Hindlimb muscle (tissue), 1 donor: ENCODE data around the gene SSR1. TPM values are rescaled to one million over a fixed set of nuclear protein-coding genes. Genes with fewer than 3 reads are reported as not detected.

Experiments used
- DNase-seq: peaks from one replicate; pipeline ENCODE4 v3.0.0-alpha.2; 2013
- polyA plus RNA-seq: library from polyadenylated mRNA; unstranded; fragments of 120-200 nt; gene quantifications from one replicate; pipeline ENCODE4 v1.2.1, GENCODE V29; 2013; ENCODE audit not compliant: insufficient read length

Gene SSR1
- polyA plus RNA-seq, 1 donor = 69.7 TPM

GRCh38 chr6:7255918-7256317 lies 57.1 kb downstream of the SSR1 start:
- DNase-seq = no peak

GRCh38 chr6:7254980-7255835 lies 57.8 kb downstream of the SSR1 start:
- no peak for DNase-seq

DNA sequence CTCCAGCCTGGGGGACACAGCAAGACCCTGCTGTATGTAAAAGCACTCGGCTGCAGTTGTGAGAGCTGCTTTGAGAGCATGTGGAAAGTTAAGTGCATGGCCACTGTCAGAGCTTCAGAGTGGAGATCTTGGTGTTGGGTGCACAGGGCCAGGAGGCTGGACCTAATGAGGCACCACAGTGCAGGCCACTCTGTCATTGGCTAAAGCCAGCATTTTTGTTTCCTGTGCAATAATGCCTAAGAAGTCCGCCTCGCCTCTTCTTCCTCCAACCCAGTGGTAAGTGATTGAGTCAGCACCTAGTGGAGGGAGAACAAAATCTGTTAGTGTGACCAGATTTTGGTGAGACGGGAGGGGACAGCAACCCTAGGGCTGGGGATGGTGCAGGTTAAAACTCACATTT lies 60.6 kb downstream of the SSR1 start:
- DNase-seq = no peak

DNA sequence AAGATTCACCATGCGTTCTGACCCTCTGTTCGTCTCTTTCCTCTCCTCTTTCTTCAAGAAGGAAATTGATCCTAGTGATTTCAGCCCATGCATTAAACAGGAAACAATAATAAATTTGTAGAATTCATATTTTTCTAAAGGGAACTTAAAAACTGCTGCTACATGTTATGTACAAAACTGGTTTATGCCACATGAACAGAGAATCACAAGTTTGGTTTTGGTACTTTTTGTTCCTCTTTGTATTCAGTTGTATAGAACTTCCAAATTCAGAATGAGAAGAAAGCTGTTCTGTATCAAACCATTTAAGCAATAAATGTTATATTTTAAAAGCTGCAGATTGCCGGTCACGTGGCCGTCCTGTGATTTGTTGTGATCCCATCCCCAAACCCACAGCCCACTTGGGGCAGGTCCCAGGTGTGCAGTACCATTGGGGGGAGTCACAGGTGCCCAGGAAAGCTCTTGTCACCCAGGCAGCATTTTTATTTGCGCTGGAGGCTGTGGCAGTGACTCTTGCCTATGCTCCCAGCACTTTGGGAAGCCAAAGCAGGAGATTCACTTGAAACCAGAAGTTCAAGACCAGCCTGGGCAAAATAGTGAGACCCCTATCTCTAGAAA lies 61.2 kb downstream of the SSR1 start:
- no peak for DNase-seq

GRCh38 chr6:7250812-7251211 lies 62.2 kb downstream of the SSR1 start:
- DNase-seq = no peak

GRCh38 chr6:7249946-7250643 lies 62.9 kb downstream of the SSR1 start:
- no peak for DNase-seq

- no peak for DNase-seq
Observed at GRCh38 chr6:7249391-7249790, 63.6 kb downstream of the SSR1 start.

- no peak for DNase-seq
Observed at GRCh38 chr6:7247828-7248227, 65.2 kb downstream of the SSR1 start.

GRCh38 chr6:7247179-7247456 lies 65.9 kb downstream of the SSR1 start:
- DNase-seq = no peak

DNA sequence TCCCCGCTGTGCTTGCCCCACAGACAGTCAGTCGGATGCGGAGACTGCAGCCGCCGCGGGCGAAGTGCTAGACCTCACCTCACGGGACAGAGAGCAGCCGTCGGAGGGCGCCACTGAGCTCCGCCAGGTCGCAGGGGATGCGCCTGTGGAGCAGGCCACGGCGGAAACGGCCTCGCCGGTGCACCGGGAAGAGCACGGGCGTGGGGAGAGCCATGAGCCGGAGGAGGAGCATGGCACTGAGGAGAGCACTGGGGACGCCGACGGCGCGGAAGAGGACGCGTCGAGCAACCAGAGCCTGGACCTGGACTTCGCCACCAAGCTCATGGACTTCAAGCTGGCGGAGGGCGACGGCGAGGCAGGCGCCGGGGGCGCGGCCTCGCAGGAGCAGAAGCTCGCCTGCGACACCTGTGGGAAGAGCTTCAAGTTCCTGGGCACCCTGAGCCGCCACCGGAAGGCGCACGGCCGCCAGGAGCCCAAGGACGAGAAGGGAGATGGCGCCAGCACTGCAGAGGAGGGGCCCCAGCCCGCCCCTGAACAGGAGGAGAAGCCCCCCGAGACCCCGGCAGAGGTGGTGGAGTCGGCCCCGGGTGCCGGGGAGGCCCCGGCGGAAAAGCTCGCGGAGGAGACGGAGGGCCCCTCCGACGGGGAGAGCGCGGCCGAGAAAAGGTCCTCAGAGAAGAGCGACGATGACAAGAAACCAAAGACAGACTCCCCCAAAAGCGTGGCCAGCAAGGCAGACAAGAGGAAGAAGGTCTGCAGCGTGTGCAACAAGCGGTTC lies 66.4 kb downstream of the SSR1 start:
- no peak for DNase-seq

DNA sequence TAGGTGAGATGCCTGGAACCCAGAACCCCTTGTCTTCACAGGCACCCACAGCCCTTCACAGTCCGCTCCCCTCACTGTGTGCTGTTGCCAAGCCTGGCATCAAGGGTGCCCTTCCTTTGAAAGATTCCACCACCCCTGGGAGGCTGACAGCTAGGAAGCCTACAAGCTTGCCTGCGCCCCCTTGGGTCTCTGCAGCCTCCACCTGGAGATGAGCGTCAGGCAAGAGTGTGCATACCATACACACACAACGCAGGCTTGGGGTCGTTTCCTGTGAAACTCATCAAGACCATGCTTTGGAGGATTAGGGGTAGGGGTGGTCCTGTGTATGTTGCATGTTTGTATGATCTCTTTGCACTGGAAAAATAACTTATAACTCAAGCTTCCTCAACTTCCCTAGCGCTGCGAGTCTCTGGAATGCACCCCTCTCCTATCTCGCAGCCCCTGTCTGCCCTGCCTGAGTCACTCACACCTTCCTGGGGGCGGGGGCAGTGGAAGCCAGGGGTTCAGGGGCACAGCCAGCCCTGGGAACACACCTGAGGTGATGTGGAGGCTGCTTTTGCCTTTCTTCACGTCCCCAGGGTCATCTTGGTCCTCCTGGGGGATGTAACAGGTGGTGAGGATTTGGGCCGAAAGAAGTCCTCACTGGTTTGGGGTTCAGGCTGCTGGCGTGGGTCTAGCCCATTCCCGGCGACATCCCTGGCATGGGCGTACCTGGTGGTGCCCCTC lies 67.2 kb downstream of the SSR1 start:
- DNase-seq = no peak

GRCh38 chr6:7243179-7243981 lies 69.6 kb downstream of the SSR1 start:
- peak; percentile 60 for DNase-seq

DNA sequence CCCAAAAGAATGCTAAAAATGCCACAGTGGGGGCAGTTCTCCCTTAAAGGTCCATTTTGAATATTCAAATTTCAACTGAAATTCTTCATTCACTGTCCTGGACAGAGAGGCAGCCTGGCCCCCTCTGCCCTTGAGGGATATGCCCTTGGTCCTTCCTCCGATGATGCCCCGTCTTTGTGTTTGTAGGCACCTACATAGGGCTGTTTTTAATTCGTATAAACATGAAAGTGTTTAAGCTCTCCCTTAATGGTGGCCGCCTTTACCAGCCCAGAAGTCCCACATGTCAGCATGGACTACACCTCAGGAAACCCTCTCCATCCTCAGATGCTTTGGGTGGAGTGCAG lies 70.2 kb downstream of the SSR1 start:
- no peak for DNase-seq

- no peak for DNase-seq
Observed at GRCh38 chr6:7241709-7242645, 71.0 kb downstream of the SSR1 start.

- DNase-seq = no peak
Observed at GRCh38 chr6:7241160-7241559, 71.8 kb downstream of the SSR1 start.

GRCh38 chr6:7240351-7240750 lies 72.6 kb downstream of the SSR1 start:
- no peak for DNase-seq

DNA sequence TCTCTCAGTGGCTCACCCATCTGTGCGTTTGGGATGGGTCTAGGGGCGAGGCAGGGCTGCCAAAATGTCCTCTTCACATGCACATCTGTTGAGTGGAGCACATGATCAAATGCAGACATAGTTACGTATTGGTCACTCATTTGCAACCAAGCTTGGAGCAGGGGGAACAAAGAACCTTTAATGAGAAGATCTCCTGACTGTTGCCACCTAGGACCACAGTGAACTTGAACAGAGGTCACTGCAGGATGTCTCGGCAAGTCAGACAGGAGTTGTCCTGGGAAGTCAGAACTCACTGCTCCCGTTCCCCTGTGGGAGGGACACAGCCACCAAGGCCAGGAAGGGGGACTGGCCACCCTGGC lies 73.4 kb downstream of the SSR1 start:
- no peak for DNase-seq

DNA sequence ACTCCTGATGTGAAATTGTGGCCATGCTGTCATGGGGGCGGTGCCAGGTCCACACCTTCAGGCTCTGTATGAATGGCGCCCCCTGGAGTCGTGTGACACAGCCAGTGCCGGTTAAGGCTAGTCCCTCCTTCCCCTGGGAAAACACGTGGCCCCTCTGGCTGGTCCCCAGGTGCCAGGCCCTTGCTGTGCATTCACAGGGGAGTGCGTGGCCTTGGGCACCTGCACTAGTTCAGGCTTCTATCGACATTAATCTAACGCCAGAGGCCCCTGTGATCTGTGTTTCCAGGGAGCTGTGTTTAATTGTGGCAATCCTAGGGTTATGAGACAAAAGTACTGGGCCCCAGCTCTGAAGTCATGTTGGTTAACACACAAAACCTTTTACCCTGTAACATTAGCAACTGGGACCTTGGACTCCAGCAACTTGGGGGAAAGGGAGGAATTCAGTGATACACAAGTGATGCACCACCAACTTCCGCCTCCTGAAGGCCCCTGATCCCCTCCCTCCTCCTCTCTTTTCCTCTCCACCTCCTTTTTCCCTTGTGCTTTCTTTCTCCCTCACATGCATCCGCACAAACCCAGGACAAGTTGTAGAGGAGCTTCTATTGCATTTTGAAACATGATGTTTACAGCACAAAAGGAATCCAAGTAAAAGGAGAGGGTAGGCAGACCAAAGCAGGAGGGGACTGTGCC lies 74.0 kb downstream of the SSR1 start:
- DNase-seq = no peak

- DNase-seq = no peak
Observed at GRCh38 chr6:7238526-7238899, 74.5 kb downstream of the SSR1 start.

- no peak for DNase-seq
Observed at GRCh38 chr6:7237653-7238188, 75.3 kb downstream of the SSR1 start.
